Small intestine (tissue), 7 donors: ENCODE results near the gene LRIF1. TPM values are rescaled to one million over a fixed set of nuclear protein-coding genes. Genes with fewer than 3 reads are reported as not detected.

Experiments used
- DNase-seq, 2 donors: peaks; one replicate each; pipeline versions ENCODE4 v3.0.0 to v3.0.0-alpha.2; 2013
- FAIRE-seq: peaks from 2 replicates; lab custom pipeline; 2012; peaks lifted over from hg19 to GRCh38; lab: Jason Lieb, UNC
- H3K27ac ChIP-seq, 3 donors: one replicate each; pipeline ENCODE4 v1.5.1; 2013; ENCODE audit warnings: low read length in 2 of 3, mild to moderate bottlenecking in 2 of 3, control low read depth in 1 of 3, inconsistent platforms in 1 of 3, low read depth in 1 of 3, moderate library complexity in 1 of 3
- H3K27me3 ChIP-seq, 3 donors: one replicate each; pipeline ENCODE4 v1.6.1; 2013; ENCODE audit warnings: low read length in 3 of 3, inconsistent platforms in 1 of 3; ENCODE audit not compliant: control insufficient read depth in 3 of 3, insufficient read depth in 3 of 3
- H3K36me3 ChIP-seq, 3 donors: one replicate each; pipeline ENCODE4 v1.6.1; 2013; ENCODE audit warnings: low read length in 3 of 3, inconsistent platforms in 1 of 3, low read depth in 1 of 3, mild to moderate bottlenecking in 1 of 3, moderate library complexity in 1 of 3; ENCODE audit not compliant: control insufficient read depth in 3 of 3, insufficient read depth in 2 of 3
- H3K4me1 ChIP-seq, 3 donors: one replicate each; pipeline ENCODE4 v1.6.1; 2013; ENCODE audit warnings: low read length in 2 of 3, inconsistent platforms in 1 of 3, low read depth in 1 of 3, mild to moderate bottlenecking in 1 of 3, moderate library complexity in 1 of 3; ENCODE audit not compliant: control insufficient read depth in 3 of 3, insufficient read depth in 2 of 3
- H3K4me3 ChIP-seq, 3 donors: one replicate each; pipeline ENCODE4 v1.5.1; 2013; ENCODE audit warnings: low read length in 3 of 3, control low read depth in 1 of 3, inconsistent platforms in 1 of 3, low read depth in 1 of 3, mild to moderate bottlenecking in 1 of 3, moderate library complexity in 1 of 3
- H3K9me3 ChIP-seq, 2 donors: one replicate each; pipeline ENCODE4 v1.6.1; 2013; ENCODE audit warnings: low read depth in 1 of 2, low read length in 1 of 2; ENCODE audit not compliant: control insufficient read depth in 2 of 2, insufficient read depth in 1 of 2
- WGBS, 3 donors: extraction: QIAGEN DNeasy Blood & Tissue Kit; methylation state at CpG; one replicate each; pipeline ENCODE4 v1.1.7; 2013; 5-methylcytosine and 5-hydroxymethylcytosine counted together
- polyA plus RNA-seq, 4 donors: library from polyadenylated mRNA; stranded (reverse) in 3 of 4; unstranded in 1 of 4; fragments of 200-250 nt in 3 of 4; fragments of 120-200 nt in 1 of 4; gene quantifications; one replicate each; pipeline versions ENCODE4 v1.2.1 to v1.2.3, GENCODE V29; 2013
- donor health status: healthy with polysubstance abuse.
- donor health status: control.
- donor health status: control.
- donor health status: Bipolar disorder and iron deficiency.
- donor health status: healthy.

LRIF1 gene
- polyA plus RNA-seq, 4 donors: 7.3 to 15.9 (median 9.1) TPM

- H3K9me3 ChIP-seq: peaks cover 0 to 26% of the 10 kb centered on the region in 2 donors
- H3K27me3 ChIP-seq: no peaks in the 10 kb centered on the region
- FAIRE-seq (no peak), DNase-seq (no peak)
- H3K27ac ChIP-seq: no peak overlapping the region
- no peaks in the 10 kb centered on the region for H3K36me3 ChIP-seq
- H3K4me3 ChIP-seq: no peak overlapping the region
- H3K4me1 ChIP-seq: no peaks in the 10 kb centered on the region
Measured at GRCh38 chr1:110961902-110962301, 1.8 kb downstream of the LRIF1 start.

- Histone ChIP-seq H3K9me3 (peaks cover 0 to 26% of the 10 kb centered on the region in 2 donors), H3K4me1 (no peaks in the 10 kb centered on the region), H3K4me3 (no peak overlapping the region), H3K27me3 (no peaks in the 10 kb centered on the region), H3K36me3 (no peaks in the 10 kb centered on the region), H3K27ac (no peak overlapping the region)
- DNase-seq (no peak), FAIRE-seq (no peak)
- WGBS, 3 donors: 86 to 93% (median 92%) methylated on average over 2 of the region's 2 CpGs
Measured at GRCh38 chr1:110960777-110961420, 2.8 kb downstream of the LRIF1 start.

- Histone ChIP-seq H3K9me3 (peaks cover 0 to 24% of the 10 kb centered on the region in 2 donors), H3K27ac (no peak overlapping the region), H3K36me3 (peaks cover 0 to 2% (median 0%) of the 10 kb centered on the region in 3 donors), H3K4me1 (no peaks in the 10 kb centered on the region), H3K4me3 (no peak overlapping the region), H3K27me3 (no peaks in the 10 kb centered on the region)
- FAIRE-seq (no peak), DNase-seq (no peak)
- 96 to 99% (median 99%) methylated on average over 3 of the region's 3 CpGs for WGBS, 3 donors
Measured at GRCh38 chr1:110957798-110958197, 5.9 kb downstream of the LRIF1 start.

- Histone ChIP-seq H3K27ac (no peak overlapping the region), H3K9me3 (peaks cover 0 to 24% of the 10 kb centered on the region in 2 donors), H3K4me3 (no peak overlapping the region), H3K36me3 (peaks cover 0 to 3% (median 2%) of the 10 kb centered on the region in 3 donors), H3K4me1 (no peaks in the 10 kb centered on the region), H3K27me3 (no peaks in the 10 kb centered on the region)
- FAIRE-seq (no peak), DNase-seq (no peak)
- WGBS, 3 donors: 92 to 98% (median 93%) methylated on average over 4 of the region's 4 CpGs
Measured at GRCh38 chr1:110956586-110956985, 7.1 kb downstream of the LRIF1 start.

- no peaks in the 10 kb centered on the region for H3K27me3 ChIP-seq
- H3K36me3 ChIP-seq: peaks cover 2 to 6% (median 3%) of the 10 kb centered on the region in 3 donors
- H3K4me1 ChIP-seq: no peaks in the 10 kb centered on the region
- no peak overlapping the region for H3K4me3 ChIP-seq
- no peak overlapping the region for H3K27ac ChIP-seq
- FAIRE-seq (no peak), DNase-seq (no peak)
- peaks cover 0 to 13% of the 10 kb centered on the region in 2 donors for H3K9me3 ChIP-seq
Measured at GRCh38 chr1:110953031-110953430, 10.7 kb downstream of the LRIF1 start.

GRCh38 chr1:110952031-110952430, 11.7 kb downstream of the LRIF1 start:
- FAIRE-seq: no peak
- Histone ChIP-seq H3K27me3 (no peaks in the 10 kb centered on the region), H3K4me3 (no peak overlapping the region), H3K27ac (no peak overlapping the region), H3K4me1 (no peaks in the 10 kb centered on the region), H3K36me3 (peaks cover 2 to 6% (median 3%) of the 10 kb centered on the region in 3 donors), H3K9me3 (peaks cover 0 to 10% of the 10 kb centered on the region in 2 donors)
- no peak for DNase-seq
- WGBS, 3 donors: 97 to 100% (median 100%) methylated on average over 2 of the region's 2 CpGs

- WGBS, 3 donors: 88 to 96% (median 91%) methylated on average over 1 of the region's 1 CpG
- DNase-seq: no peak
- Histone ChIP-seq H3K4me1 (no peaks in the 10 kb centered on the region), H3K9me3 (peaks cover 0 to 8% of the 10 kb centered on the region in 2 donors), H3K27ac (no peak overlapping the region), H3K4me3 (no peak overlapping the region), H3K36me3 (peaks cover 2 to 6% (median 3%) of the 10 kb centered on the region in 3 donors), H3K27me3 (no peaks in the 10 kb centered on the region)
- FAIRE-seq: no peak
Measured at GRCh38 chr1:110951161-110951560, 12.6 kb downstream of the LRIF1 start.

- no peak for FAIRE-seq
- WGBS, 3 donors: 95 to 96% (median 95%) methylated on average over 10 of the region's 10 CpGs
- Histone ChIP-seq H3K36me3 (peaks cover 2 to 3% (median 3%) of the 10 kb centered on the region in 3 donors), H3K4me1 (no peaks in the 10 kb centered on the region), H3K4me3 (no peak overlapping the region), H3K27ac (no peak overlapping the region), H3K27me3 (no peaks in the 10 kb centered on the region), H3K9me3 (no peaks in the 10 kb centered on the region)
- no peak for DNase-seq
Measured at GRCh38 chr1:110948038-110948810, 15.5 kb downstream of the LRIF1 start.
